ENCODE measurements around the gene DENND2A.

Gene DENND2A

GRCh38 chr7:140619176-140619575, 21.4 kb downstream of the DENND2A start:
- TF ChIP-seq CTCF (IDR thresholded peaks at IDR 0.05): no peak
- H3K4me2 ChIP-seq (ENCODE audit: low read length): no peak overlapping the region
- H3K4me1 ChIP-seq: no peaks in the 10 kb centered on the region
- H3K36me3 ChIP-seq (ENCODE audit: control insufficient read depth, insufficient read depth, low read length): no peaks in the 10 kb centered on the region
- H3K27ac ChIP-seq: no peak overlapping the region
- no peak overlapping the region for H3K9ac ChIP-seq
- H3K27me3 ChIP-seq (ENCODE audit: control insufficient read depth, insufficient read depth, low read length): no peaks in the 10 kb centered on the region
- no peak overlapping the region for H2AFZ ChIP-seq
- H3K4me3 ChIP-seq (ENCODE audit: low read depth, low read length): no peak overlapping the region
- H3K9me3 ChIP-seq (ENCODE audit: control insufficient read depth, low read length): no peaks in the 10 kb centered on the region
- no peaks in the 10 kb centered on the region for H3K79me2 ChIP-seq

DNA sequence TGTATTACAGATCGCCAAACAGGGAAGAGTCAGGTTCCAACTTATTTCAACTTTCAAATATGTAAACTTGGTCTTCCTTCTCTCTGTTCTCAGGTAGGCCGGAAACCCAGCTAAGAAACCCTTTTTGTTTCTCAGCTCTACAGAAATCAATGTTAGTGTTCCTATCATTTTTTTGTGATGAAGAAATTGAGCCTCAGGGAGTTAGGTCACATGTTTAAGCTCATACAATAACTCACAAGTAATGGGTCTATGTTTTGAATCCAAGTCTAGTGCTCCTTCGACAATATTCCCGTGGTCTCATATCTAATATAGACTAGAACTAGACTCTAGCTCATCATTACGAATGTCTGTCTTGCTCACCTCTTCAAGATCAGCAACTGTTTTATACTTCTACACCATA, 22.3 kb downstream of the DENND2A start:
- Histone ChIP-seq H3K79me2 (no peaks in the 10 kb centered on the region), H3K27me3 (ENCODE audit: control insufficient read depth, insufficient read depth, low read length) (no peaks in the 10 kb centered on the region), H3K9ac (no peak overlapping the region), H3K4me1 (no peaks in the 10 kb centered on the region), H2AFZ (no peak overlapping the region), H3K4me2 (ENCODE audit: low read length) (no peak overlapping the region), H3K27ac (no peak overlapping the region), H3K4me3 (ENCODE audit: low read depth, low read length) (no peak overlapping the region), H3K9me3 (ENCODE audit: control insufficient read depth, low read length) (no peaks in the 10 kb centered on the region), H3K36me3 (ENCODE audit: control insufficient read depth, insufficient read depth, low read length) (no peaks in the 10 kb centered on the region)
- no peak for TF ChIP-seq CTCF (IDR thresholded peaks at IDR 0.05)

DNA sequence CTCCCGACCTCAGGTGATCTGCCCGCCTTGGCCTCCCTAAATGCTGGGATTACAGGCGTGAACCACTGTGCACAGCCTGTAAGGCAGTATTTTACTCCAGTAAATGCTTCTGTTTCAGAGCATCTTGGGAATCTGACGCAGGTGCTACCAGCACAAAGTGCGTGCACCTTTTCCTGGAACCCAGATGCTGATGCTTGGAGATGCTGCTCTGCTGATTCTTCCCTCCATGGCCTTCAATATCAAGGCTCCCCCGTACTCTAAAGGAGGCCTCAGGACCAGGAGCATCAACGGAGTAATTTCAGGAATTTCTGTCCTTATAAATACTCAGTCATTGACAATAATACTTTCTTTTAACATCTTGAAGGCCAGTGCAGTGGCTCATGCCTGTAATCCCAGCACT, 23.5 kb downstream of the DENND2A start:
- H3K4me1 ChIP-seq: no peaks in the 10 kb centered on the region
- H3K27me3 ChIP-seq (ENCODE audit: control insufficient read depth, insufficient read depth, low read length): no peaks in the 10 kb centered on the region
- H3K4me2 ChIP-seq (ENCODE audit: low read length): no peak overlapping the region
- no peak overlapping the region for H3K27ac ChIP-seq
- H3K9me3 ChIP-seq (ENCODE audit: control insufficient read depth, low read length): no peaks in the 10 kb centered on the region
- no peaks in the 10 kb centered on the region for H3K36me3 ChIP-seq (ENCODE audit: control insufficient read depth, insufficient read depth, low read length)
- no peak overlapping the region for H2AFZ ChIP-seq
- no peak overlapping the region for H3K9ac ChIP-seq
- H3K79me2 ChIP-seq: no peaks in the 10 kb centered on the region
- TF ChIP-seq CTCF (IDR thresholded peaks at IDR 0.05): no peak
- H3K4me3 ChIP-seq (ENCODE audit: low read depth, low read length): no peak overlapping the region

DNA sequence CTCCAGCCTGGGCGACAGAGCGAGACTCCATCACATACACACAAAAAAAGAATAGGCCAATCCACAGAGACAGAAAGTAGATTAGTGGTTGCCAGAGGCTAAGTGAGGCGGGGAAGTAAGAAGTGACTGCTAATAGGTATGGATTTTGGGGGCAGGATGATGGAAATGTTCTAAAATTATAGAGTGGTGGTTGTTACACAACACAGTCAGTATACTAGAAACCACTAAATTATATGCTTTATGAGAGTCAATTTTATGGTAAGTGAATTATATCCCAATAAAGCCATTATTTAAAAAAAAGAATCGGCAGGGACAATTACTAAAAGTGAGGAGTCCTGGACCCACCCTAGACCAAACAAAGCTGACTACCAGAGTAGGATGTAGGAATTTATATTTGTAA, 24.3 kb downstream of the DENND2A start:
- Histone ChIP-seq H3K36me3 (ENCODE audit: control insufficient read depth, insufficient read depth, low read length) (no peaks in the 10 kb centered on the region), H3K4me2 (ENCODE audit: low read length) (no peak overlapping the region), H3K4me3 (ENCODE audit: low read depth, low read length) (no peak overlapping the region), H3K27me3 (ENCODE audit: control insufficient read depth, insufficient read depth, low read length) (no peaks in the 10 kb centered on the region), H3K4me1 (no peaks in the 10 kb centered on the region), H3K9ac (no peak overlapping the region), H3K27ac (no peak overlapping the region), H3K9me3 (ENCODE audit: control insufficient read depth, low read length) (no peaks in the 10 kb centered on the region), H3K79me2 (no peaks in the 10 kb centered on the region), H2AFZ (no peak overlapping the region)
- TF ChIP-seq CTCF (IDR thresholded peaks at IDR 0.05): no peak

- H3K4me2 ChIP-seq (ENCODE audit: low read length): no peak overlapping the region
- H3K9me3 ChIP-seq (ENCODE audit: control insufficient read depth, low read length): no peaks in the 10 kb centered on the region
- no peak overlapping the region for H3K27ac ChIP-seq
- H3K4me3 ChIP-seq (ENCODE audit: low read depth, low read length): no peak overlapping the region
- no peak for TF ChIP-seq CTCF (IDR thresholded peaks at IDR 0.05)
- no peaks in the 10 kb centered on the region for H3K4me1 ChIP-seq
- no peak overlapping the region for H3K9ac ChIP-seq
- no peaks in the 10 kb centered on the region for H3K27me3 ChIP-seq (ENCODE audit: control insufficient read depth, insufficient read depth, low read length)
- H3K79me2 ChIP-seq: no peaks in the 10 kb centered on the region
- no peaks in the 10 kb centered on the region for H3K36me3 ChIP-seq (ENCODE audit: control insufficient read depth, insufficient read depth, low read length)
- H2AFZ ChIP-seq: no peak overlapping the region
Observed at GRCh38 chr7:140611641-140612040, 29.0 kb downstream of the DENND2A start.

All from parathyroid adenoma (tissue), 2 donors.